GM21619 (cell line): ENCODE results near the gene ART4.

Experiments
- ATAC-seq: cut with Tn5 transposase; IDR thresholded peaks from one replicate; pipeline ENCODE4 v1.9.1; 2021; ENCODE audit not compliant: unreplicated experiment

The ART4 gene

DNA sequence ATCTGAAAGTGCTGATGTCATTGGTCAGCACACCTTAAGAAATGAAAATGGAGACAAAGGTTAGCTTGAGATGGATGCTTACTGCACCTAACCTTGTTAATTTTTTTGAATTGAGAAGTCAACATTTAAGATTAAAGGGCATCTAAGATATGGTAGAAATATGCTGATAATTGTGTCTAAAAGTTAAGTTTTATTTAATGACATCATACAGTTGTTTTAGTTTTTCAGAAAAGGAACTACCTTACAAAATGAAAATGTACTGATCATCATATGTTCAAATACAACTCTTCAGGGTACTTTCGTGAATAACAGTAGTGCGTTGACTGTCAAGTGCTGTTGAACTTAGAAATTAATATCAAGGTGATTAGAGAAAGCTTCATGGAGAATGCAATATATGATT is 31.8 kb downstream of the ART4 start:
- no peak for ATAC-seq

- no peak for ATAC-seq
Observed at GRCh38 chr12:14810953-14811483, 32.3 kb downstream of the ART4 start.

DNA sequence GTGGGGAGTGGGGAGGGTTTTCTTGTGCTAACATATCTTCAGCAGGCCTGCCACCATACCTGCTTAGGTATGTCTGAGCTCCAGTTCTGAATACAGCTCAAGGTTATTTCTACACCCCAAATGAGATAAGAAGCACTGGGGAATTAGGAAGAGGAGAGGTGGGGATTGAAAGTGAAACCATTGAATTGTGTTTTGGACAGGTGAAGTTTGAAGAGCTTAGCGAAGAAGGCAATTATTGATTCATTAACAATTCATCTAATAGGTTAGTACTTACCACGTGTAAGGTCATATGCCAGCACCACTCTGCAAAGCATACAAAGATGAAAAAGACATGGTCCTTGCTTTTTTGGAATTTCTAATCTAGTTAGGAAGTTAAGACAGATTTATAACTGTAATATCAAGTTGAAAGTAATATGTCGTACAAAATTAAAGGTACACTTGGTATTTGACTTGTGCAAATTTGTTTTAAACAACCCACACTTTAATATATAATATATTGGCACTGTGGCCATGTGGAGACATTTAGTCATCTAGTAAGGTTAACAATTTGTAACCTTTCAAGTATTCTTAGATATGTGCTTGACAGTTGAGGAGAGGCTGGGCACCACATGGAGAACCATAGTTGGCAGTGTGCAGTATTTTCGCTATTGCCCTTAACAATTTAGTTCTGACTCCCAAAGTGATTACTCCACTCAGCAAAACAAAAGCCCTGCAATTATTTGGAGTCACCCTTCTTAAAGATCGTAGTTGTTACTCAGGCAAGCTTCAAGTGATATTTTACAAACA is 33.0 kb downstream of the ART4 start:
- ATAC-seq = no peak

GRCh38 chr12:14803830-14804160 is 39.5 kb downstream of the ART4 start:
- peak; percentile 22 for ATAC-seq

GRCh38 chr12:14803011-14803829 is 40.1 kb downstream of the ART4 start, which contains the start of the genes C12orf60 and WBP11:
TSS of gene C12orf60 (plus strand) at chr12:14803670. CDS start at chr12:14822936, 19,266 bp downstream.
TSS of gene WBP11 (minus strand) at chr12:14803478. CDS start at chr12:14801383, 2,095 bp downstream.
- ATAC-seq = peak; percentile 100

DNA sequence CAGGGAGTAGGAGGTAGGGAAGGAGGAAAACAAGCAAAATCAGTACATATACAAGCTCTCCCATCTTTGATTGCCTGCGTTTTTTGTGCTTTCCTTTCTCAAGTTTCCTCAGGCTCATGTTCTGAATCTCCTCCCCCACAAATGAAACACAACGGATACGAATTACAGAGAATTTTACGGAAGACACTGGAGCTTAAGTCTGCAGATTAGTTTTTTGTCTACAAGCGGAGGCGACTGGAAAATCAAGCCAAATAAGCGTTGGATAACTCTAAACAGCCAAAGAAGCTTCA is 40.7 kb downstream of the ART4 start:
- no peak for ATAC-seq

DNA sequence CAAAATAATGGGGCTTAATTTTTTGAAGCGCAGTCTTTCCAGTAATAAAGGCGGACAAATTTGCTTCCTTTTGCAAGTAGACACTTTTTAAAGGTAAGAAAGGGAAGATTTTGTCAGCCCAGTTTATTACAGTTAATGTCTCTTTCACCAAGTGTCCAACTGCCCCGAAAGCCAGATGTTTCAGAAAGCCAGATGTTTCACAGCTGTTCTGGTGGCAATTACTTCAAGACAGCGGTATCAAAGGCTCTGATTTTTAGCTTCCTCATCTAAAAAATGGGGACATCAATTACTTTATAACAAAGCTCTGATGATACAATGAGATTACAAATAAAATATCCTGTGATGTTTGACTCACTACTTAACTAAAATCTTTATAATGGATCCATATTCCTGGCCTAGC is 41.1 kb downstream of the ART4 start:
- no peak for ATAC-seq

DNA sequence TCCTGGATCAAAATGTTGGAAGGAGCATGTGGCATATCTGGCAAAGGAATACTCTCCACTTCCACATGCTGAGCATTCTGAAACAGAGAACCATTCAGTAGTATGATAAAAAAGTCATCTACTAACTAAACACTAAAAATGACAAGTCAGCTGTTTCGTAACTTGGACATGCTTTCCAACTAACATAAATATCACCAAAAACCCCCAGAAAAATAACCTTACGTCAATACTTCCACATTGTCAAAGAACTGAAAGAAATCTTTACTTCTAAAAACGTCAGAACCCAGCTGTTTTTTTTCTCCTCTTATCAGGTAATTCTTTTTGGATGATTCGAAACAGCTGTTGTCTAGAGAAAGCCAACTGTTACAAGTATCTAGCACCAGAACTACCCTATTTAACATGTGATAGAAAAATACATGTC is 48.3 kb downstream of the ART4 start:
- ATAC-seq = no peak

GRCh38 chr12:14785568-14785967 is 57.8 kb downstream of the ART4 start:
- ATAC-seq = no peak

- no peak for ATAC-seq
Observed at GRCh38 chr12:14784471-14784870, 58.9 kb downstream of the ART4 start.

DNA sequence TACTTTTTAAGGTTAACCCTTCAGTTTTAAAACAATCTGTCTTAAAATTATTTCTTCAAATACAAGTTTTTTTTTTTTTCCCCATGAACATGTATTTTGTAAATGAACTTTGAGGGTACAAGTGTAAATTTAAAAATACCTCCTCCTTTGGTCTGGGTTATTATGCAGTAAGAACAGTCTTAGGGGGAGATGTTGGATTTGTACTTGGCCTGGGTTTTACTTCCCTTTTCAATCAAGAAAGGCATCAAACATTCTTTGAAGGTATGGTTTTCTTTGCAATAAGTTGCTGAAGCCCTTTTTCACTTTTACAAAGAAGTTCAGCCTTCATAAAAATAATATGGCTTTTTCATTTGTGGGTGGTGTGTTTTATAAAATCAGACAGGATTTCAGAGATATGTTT is 60.6 kb downstream of the ART4 start:
- ATAC-seq = no peak

DNA sequence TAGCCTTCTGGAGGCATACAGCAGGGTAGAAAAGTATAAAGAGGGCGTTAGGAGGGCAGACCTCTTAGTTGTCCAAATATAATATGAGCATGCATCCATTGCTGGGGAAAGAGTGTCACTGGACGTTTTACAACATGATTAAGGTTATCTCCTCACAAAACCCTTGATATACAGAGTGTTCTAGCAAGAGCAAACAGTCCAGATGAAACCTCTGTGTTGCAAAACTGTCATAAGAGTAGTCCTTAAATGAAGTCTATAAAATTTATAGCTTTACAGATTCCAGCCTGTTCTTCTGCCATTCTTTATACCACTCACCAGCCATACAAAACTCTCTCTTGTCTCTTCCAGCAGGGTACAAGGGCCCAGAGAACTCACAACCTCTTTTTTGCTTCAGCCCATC is 61.8 kb downstream of the ART4 start:
- ATAC-seq = no peak

DNA sequence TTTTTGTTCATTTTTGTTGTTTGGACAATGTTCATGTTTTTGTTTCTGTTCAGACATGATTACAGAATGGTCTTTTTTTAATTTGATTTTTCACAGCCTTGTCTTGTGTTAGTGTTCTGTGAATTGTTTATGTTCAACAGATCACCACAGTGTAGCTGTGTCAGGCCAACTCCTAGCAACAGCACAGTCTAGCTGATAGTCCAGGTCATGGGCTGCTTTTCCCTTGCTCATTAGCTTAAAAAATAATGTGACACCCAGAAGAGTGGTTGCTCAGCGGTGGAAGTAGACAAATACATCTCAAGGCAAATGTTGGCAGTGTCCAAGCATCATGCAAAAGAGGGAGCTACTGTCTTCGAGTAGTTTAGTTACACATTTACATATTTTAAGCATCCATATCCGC is 62.5 kb downstream of the ART4 start:
- no peak for ATAC-seq

DNA sequence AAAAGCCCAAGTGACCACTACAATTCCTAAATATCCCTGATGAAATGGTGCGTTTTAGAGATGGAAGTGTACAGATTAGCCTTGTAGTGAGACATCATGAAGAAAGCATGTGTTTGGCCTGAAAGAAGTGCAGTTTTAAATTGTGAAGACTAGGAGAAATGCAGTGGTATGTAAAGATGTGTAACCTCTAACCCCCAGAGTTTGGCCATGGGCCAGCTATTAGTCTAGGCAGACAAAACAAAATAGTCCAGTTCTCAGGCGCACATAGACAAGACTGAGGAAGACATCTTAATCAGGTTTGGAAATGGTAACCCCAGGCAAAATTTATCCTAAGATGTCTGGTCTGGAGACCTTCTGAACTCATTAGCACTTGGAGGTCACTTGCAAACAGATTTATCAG is 63.5 kb downstream of the ART4 start:
- ATAC-seq = no peak

DNA sequence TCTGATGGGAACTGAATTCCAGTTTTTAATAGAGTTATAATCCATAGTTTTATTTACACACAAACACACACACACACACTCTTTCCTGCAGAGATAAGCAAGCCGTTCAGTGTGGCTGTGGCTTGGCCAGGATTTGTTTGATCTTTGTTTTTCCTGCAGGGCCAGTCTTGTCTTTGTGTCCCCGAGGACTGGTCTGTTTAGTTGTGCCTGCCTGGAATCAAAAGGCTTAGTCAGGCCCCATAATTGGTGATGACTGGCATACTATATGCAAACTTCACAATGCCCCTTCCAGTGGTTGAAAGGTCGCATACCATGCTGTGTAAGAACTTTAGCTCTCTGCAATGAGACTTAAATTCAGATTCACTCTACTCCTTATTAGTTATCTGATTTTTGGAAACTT is 66.1 kb downstream of the ART4 start:
- ATAC-seq = no peak

GRCh38 chr12:14776236-14776961 is 66.9 kb downstream of the ART4 start:
- ATAC-seq = no peak

DNA sequence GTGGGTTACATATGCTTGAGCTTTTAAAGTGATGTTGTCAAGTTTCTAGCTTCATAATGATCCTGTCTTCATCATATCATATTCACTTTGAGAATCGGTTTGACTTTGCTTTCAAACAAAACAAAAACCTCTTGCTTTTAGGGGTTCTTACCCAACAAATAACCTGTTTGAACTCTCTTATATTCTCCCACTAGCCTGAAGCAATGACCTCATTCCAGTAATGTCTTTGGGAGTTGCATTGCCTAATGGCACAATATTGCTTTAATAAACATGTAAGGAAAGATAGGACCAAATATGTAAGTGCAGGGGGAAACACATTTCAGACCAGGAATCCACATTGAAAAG is 67.7 kb downstream of the ART4 start:
- no peak for ATAC-seq
